NCI-H128 (cell line): ENCODE results near the gene SLC6A13.
"Not testable (repeated sequence)": the region's sequence is repeated elsewhere in the genome, so short reads cannot be mapped to it uniquely, and the experiment has no call there.

ENCODE experiments used
- DNase-seq: peaks from one replicate; lab custom pipeline; 2025; ENCODE audit not compliant: unreplicated experiment; lab: John Stamatoyannopoulos, UW

SLC6A13 gene

GRCh38 chr12:217029-217428 is 45.6 kb downstream of the SLC6A13 start:
- not testable (repeated sequence) for DNase-seq

- DNase-seq = no peak
Observed at GRCh38 chr12:215116-215515, 47.5 kb downstream of the SLC6A13 start.

- DNase-seq = no peak
Observed at GRCh38 chr12:214003-214741, 48.5 kb downstream of the SLC6A13 start, which contains the start of gene SLC6A12. Gene SLC6A12 (minus strand): TSS chr12:214157. CDS start chr12:209986, 4,171 bp downstream.

- no peak for DNase-seq
Observed at GRCh38 chr12:213527-213932, 49.1 kb downstream of the SLC6A13 start.

- DNase-seq = no peak
Observed at GRCh38 chr12:212715-213526, 49.7 kb downstream of the SLC6A13 start.

- no peak for DNase-seq
Observed at GRCh38 chr12:212415-212714, 50.3 kb downstream of the SLC6A13 start.

- DNase-seq = no peak
Observed at GRCh38 chr12:211639-212414, 50.8 kb downstream of the SLC6A13 start.

- DNase-seq = no peak
Observed at GRCh38 chr12:211142-211465, 51.5 kb downstream of the SLC6A13 start.

GRCh38 chr12:210277-211141 is 52.1 kb downstream of the SLC6A13 start:
- no peak for DNase-seq

GRCh38 chr12:209851-210250 is 52.8 kb downstream of the SLC6A13 start:
- DNase-seq = no peak

- DNase-seq = no peak
Observed at GRCh38 chr12:209246-209645, 53.4 kb downstream of the SLC6A13 start.

GRCh38 chr12:208813-209212 is 53.8 kb downstream of the SLC6A13 start:
- DNase-seq = no peak

GRCh38 chr12:207804-208203 is 54.8 kb downstream of the SLC6A13 start:
- no peak for DNase-seq

- no peak for DNase-seq
Observed at GRCh38 chr12:206746-207440, 55.7 kb downstream of the SLC6A13 start.

GRCh38 chr12:205026-205425 is 57.6 kb downstream of the SLC6A13 start:
- no peak for DNase-seq

GRCh38 chr12:204261-204678 is 58.4 kb downstream of the SLC6A13 start:
- no peak for DNase-seq

- no peak for DNase-seq
Observed at GRCh38 chr12:203462-204260, 59.0 kb downstream of the SLC6A13 start.

- DNase-seq = no peak
Observed at GRCh38 chr12:203074-203461, 59.6 kb downstream of the SLC6A13 start.

GRCh38 chr12:202081-202731 is 60.4 kb downstream of the SLC6A13 start:
- DNase-seq = peak; percentile 67
